ENCODE data around the gene SPATS2L.

GRCh38 chr2:200338692-200339091, 32.2 kb downstream of the SPATS2L start:
- TF ChIP-seq POLR2AphosphoS5 (IDR thresholded peaks at IDR 0.05) (no peak), CTCF (IDR thresholded peaks at IDR 0.05) (no peak), EP300 (IDR thresholded peaks at IDR 0.05) (no peak), POLR2A (IDR thresholded peaks at IDR 0.05) (no peak)
